IMR-90 (cell line): ENCODE data around the gene STARD4. TPM values are rescaled to one million over a fixed set of nuclear protein-coding genes. Genes with fewer than 3 reads are reported as not detected.

Source experiments
- ATAC-seq: fragments of 200-7000 bp; cut with Tn5 transposase; 2 replicates; pipeline ENCODE4 v1.9.1; 2020; ENCODE audit warnings: low read depth, mild to moderate bottlenecking, moderate library complexity
- BruUV-seq: library from RNA; stranded (reverse); fragments of 400-500 nt; replicated peaks from 2 replicates; lab custom pipeline; 2021; lab: Mats Ljungman, UMichigan
- CTCF ChIA-PET: fragments of 300-600 bp; formaldehyde crosslinking; extraction: SDS; loops from one replicate; lab custom pipeline; 2021; ENCODE audit warnings: antibody characterized with exemption; lab: Yijun Ruan, JAX
- POLR2A ChIA-PET: fragments of 300-600 bp; sonication (Branson Sonifier 250); formaldehyde crosslinking; loops from one replicate; lab custom pipeline; 2022; ENCODE audit warnings: antibody characterized with exemption; ENCODE audit not compliant: unreplicated experiment; lab: Charles Lee
- DNase-seq: peaks from one replicate; pipeline ENCODE4 v3.0.0; 2013
- H2AFZ ChIP-seq: replicated peaks from 2 replicates; pipeline ENCODE3; 2013; ENCODE audit warnings: low read length, mild to moderate bottlenecking; ENCODE audit not compliant: poor library complexity
- H2AK5ac ChIP-seq: 2 replicates; pipeline ENCODE4 v1.6.1; 2013; ENCODE audit warnings: low read depth, low read length, inconsistent platforms
- H2AK9ac ChIP-seq: replicated peaks from 2 replicates; pipeline ENCODE3; 2013; ENCODE audit warnings: mild to moderate bottlenecking, low read depth, low read length, moderate library complexity; ENCODE audit not compliant: poor library complexity
- H2BK120ac ChIP-seq: 2 replicates; pipeline ENCODE4 v1.6.1; 2013; ENCODE audit warnings: low read depth, low read length, inconsistent platforms
- H2BK15ac ChIP-seq: 3 replicates; pipeline ENCODE4 v1.6.1; 2013; ENCODE audit warnings: low read depth, low read length, inconsistent platforms
- H2BK20ac ChIP-seq: 2 replicates; pipeline ENCODE4 v1.6.1; 2013; ENCODE audit warnings: low read depth, mild to moderate bottlenecking, inconsistent platforms, low read length, moderate library complexity
- H2BK5ac ChIP-seq: 2 replicates; pipeline ENCODE4 v1.6.1; 2013; ENCODE audit warnings: mild to moderate bottlenecking, low read depth, low read length, inconsistent platforms; ENCODE audit not compliant: poor library complexity, severe bottlenecking
- H3K14ac ChIP-seq: replicated peaks from 2 replicates; pipeline ENCODE4 v1.6.1; 2013; ENCODE audit warnings: low read depth, low read length, inconsistent platforms
- H3K18ac ChIP-seq: 2 replicates; pipeline ENCODE4 v1.6.1; 2013; ENCODE audit warnings: low read depth, low read length, control low read depth
- H3K23ac ChIP-seq: 2 replicates; pipeline ENCODE4 v1.6.1; 2013; ENCODE audit warnings: low read depth, low read length, inconsistent platforms
- H3K27ac ChIP-seq: 2 replicates; pipeline ENCODE4 v1.5.1; 2013; ENCODE audit warnings: mild to moderate bottlenecking, control low read depth, low read length; ENCODE audit not compliant: insufficient read depth
- H3K27me3 ChIP-seq: 2 replicates; pipeline ENCODE4 v1.6.1; 2013; ENCODE audit warnings: low read length; ENCODE audit not compliant: control insufficient read depth, insufficient read depth
- H3K36me3 ChIP-seq: 2 replicates; pipeline ENCODE4 v1.6.1; 2013; ENCODE audit warnings: low read length, mixed read lengths; ENCODE audit not compliant: control insufficient read depth, insufficient read depth
- H3K4ac ChIP-seq: 2 replicates; pipeline ENCODE4 v1.6.1; 2013; ENCODE audit warnings: low read depth, low read length, inconsistent platforms
- H3K4me1 ChIP-seq: 2 replicates; pipeline ENCODE4 v1.6.1; 2013; ENCODE audit warnings: low read length, mixed read lengths; ENCODE audit not compliant: control insufficient read depth, insufficient read depth
- H3K4me2 ChIP-seq: 2 replicates; pipeline ENCODE4 v1.6.1; 2013; ENCODE audit warnings: low read depth, mild to moderate bottlenecking, control low read depth, low read length, moderate library complexity
- H3K4me3 ChIP-seq: 2 replicates; pipeline ENCODE4 v1.5.1; 2013; ENCODE audit warnings: low read depth, mild to moderate bottlenecking, control low read depth, low read length, moderate library complexity; ENCODE audit not compliant: insufficient read depth
- H3K56ac ChIP-seq: 2 replicates; pipeline ENCODE4 v1.6.1; 2013; ENCODE audit warnings: low read length, inconsistent platforms; ENCODE audit not compliant: insufficient read depth; ENCODE audit errors: extremely low read depth
- H3K79me1 ChIP-seq, 2 experiments: 2 replicates each; pipeline ENCODE4 v1.6.1; 2013; ENCODE audit warnings: low read length in 2 of 2, inconsistent platforms in 1 of 2, low read depth in 1 of 2
- H3K9ac ChIP-seq: 2 replicates; pipeline ENCODE4 v1.6.1; 2013; ENCODE audit warnings: low read depth, low read length, control low read depth
- H3K9me1 ChIP-seq: 2 replicates; pipeline ENCODE4 v1.6.1; 2013; ENCODE audit warnings: low read length, inconsistent platforms; ENCODE audit not compliant: insufficient read depth
- H3K9me3 ChIP-seq: 2 replicates; pipeline ENCODE4 v1.6.1; 2013; ENCODE audit warnings: low read length; ENCODE audit not compliant: control insufficient read depth, insufficient read depth
- H4K20me1 ChIP-seq: 2 replicates; pipeline ENCODE4 v1.6.1; 2013; ENCODE audit warnings: low read length, inconsistent platforms; ENCODE audit not compliant: insufficient read depth
- H4K5ac ChIP-seq: 2 replicates; pipeline ENCODE4 v1.6.1; 2013; ENCODE audit warnings: mild to moderate bottlenecking, low read depth, low read length, control low read depth
- H4K8ac ChIP-seq, 2 experiments: 2 replicates each; pipeline ENCODE4 v1.6.1; 2013; ENCODE audit warnings: low read depth in 2 of 2, low read length in 2 of 2, control low read depth in 1 of 2, inconsistent platforms in 1 of 2
- H4K91ac ChIP-seq: 2 replicates; pipeline ENCODE4 v1.6.1; 2013; ENCODE audit warnings: low read depth, low read length, inconsistent platforms; ENCODE audit not compliant: insufficient read depth
- CEBPB ChIP-seq: IDR thresholded peaks from 2 replicates; pipeline ENCODE4 v1.6.1; 2012; ENCODE audit warnings: low read depth, low read length, improper control_type of control experiment
- FOS ChIP-seq: fragments of 150-350 bp; IDR thresholded peaks from 2 replicates; pipeline ENCODE4 v1.6.1; 2016; ENCODE audit warnings: low read depth, low read length
- MAZ ChIP-seq: IDR thresholded peaks from 2 replicates; pipeline ENCODE4 v1.6.1; 2012; ENCODE audit warnings: low read depth, mild to moderate bottlenecking, low read length, improper control_type of control experiment, moderate library complexity, borderline replicate concordance
- RAD21 ChIP-seq: IDR thresholded peaks from 2 replicates; pipeline ENCODE4 v1.6.1; 2012; ENCODE audit warnings: low read length, improper control_type of control experiment
- RCOR1 ChIP-seq: IDR thresholded peaks from 2 replicates; pipeline ENCODE4 v1.6.1; 2012; ENCODE audit warnings: mild to moderate bottlenecking, low read length, improper control_type of control experiment; ENCODE audit not compliant: insufficient replicate concordance
- RFX5 ChIP-seq: IDR thresholded peaks from 2 replicates; pipeline ENCODE4 v1.8.0; 2012; ENCODE audit warnings: low read depth, mild to moderate bottlenecking, low read length, moderate library complexity
- SMC3 ChIP-seq: fragments of 150-350 bp; IDR thresholded peaks from 2 replicates; pipeline ENCODE4 v1.6.1; 2016; ENCODE audit warnings: low read depth, mild to moderate bottlenecking, antibody characterized with exemption, low read length, moderate library complexity
- WGBS, 2 experiments: methylation state at CpG; one replicate each; pipeline versions ENCODE4 v1.1.5 to v1.1.7; 2013; ENCODE audit warnings: missing lambda C conversion rate in 2 of 2; ENCODE audit not compliant: insufficient read length in 1 of 2; ENCODE audit errors: extremely low coverage in 2 of 2; 5-methylcytosine and 5-hydroxymethylcytosine counted together
- dilution Hi-C: fragments of 300-500 bp; cut with HindIII; formaldehyde crosslinking; loops from one replicate; pipeline ENCODE4 v1.14.3; 2018; ENCODE audit warnings: low sequenced_read_pairs; ENCODE audit not compliant: unreplicated experiment
- in situ Hi-C: fragments of 300-500 bp; cut with MboI; formaldehyde crosslinking; loops from 3 replicates; pipeline ENCODE4 v1.14.3; 2019; ENCODE audit warnings: low sequenced_read_pairs, inconsistent platforms, mixed read lengths
- intact Hi-C: fragments of 100-400 bp; cut with micrococcal nuclease; formaldehyde crosslinking; loops from 2 replicates; pipeline ENCODE4 v1.10.0; 2022
- polyA plus RNA-seq, 3 experiments: library from polyadenylated mRNA; depleted of rRNA; stranded (reverse); fragments of >200 nt; gene quantifications; 2 replicates each; pipeline ENCODE4 v1.2.3, GENCODE V29; 2012; ENCODE audit warnings: low replicate concordance in 1 of 3
- total RNA-seq: library from RNA; depleted of rRNA; stranded (reverse); fragments of >200 nt; gene quantifications from 2 replicates; pipeline ENCODE4 v1.2.3, GENCODE V29; 2012
- TF ChIP-seq, protein P1 (sequence below): conservative IDR thresholded peaks from 2 replicates; pipeline ENCODE4 v1.5.1; 2012; ENCODE audit warnings: mild to moderate bottlenecking, low read depth, low read length, improper control_type of control experiment
- TF ChIP-seq, protein P2 (sequence below): fragments of 150-350 bp; IDR thresholded peaks from 2 replicates; pipeline ENCODE4 v1.6.1; 2016; ENCODE audit warnings: low read depth, mild to moderate bottlenecking, low read length, moderate library complexity, borderline replicate concordance

Gene STARD4
- total and polyA plus RNA-seq, 2 of the 4 experiments (the other 2 are of a cell fraction): 21.5 to 30.3 TPM

DNA sequence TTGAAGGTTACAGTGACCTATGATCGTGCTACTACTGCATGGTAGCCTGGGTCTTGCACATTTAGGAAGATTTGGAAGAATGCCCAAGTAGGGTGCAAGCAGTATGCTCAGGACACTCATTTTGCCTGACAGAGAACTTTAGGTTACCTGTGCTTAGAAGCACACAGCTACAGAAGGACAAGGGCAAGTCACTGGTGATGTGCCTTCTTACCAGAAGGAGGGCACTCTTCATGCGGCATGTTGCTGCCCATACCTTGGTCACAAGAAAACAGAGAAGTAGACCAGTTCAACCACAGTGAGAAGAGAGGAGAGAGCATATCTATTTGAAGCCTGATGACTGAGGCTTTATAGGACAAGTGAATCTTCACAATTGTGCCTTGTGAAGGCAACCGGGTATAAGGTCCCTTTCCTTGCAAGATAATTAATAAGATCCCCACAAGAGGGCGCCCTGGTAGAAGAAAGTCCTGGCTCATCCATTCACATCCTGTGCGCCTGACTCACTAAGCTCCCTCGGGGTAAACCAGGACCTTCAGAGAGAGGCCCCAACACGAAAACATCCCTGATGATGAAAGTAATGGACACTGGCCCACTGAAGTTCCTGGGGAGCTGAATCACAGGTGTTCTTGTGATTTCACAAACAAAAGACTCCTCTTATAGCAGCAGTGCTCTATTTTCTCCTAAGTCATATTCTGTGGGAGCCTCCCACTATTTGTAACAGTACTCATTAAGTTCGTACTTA is 38.1 kb upstream of the STARD4 start:
- no peaks in the 10 kb centered on the region for H3K79me1 ChIP-seq
- ATAC-seq (peak; percentile 96), DNase-seq (peak; percentile 99)
- peak overlapping the region; percentile 47 for H2BK5ac ChIP-seq
- CTCF ChIA-PET: interaction anchor here (0.5 to 1.2 kb wide), 14 partner anchors 131 to 600 kb away, joined by 3 to 6 read pairs (median 3); no protein-coding TSS in a partner anchor
- no peaks in the 10 kb centered on the region for H3K36me3 ChIP-seq
- H2BK120ac ChIP-seq: peak overlapping the region; percentile 80
- H3K27me3 ChIP-seq: no peaks in the 10 kb centered on the region
- H2AFZ ChIP-seq: peak overlapping the region; percentile 74
- H2AK9ac ChIP-seq: peak overlapping the region; percentile 2
- no peak overlapping the region for H3K56ac ChIP-seq
- dilution Hi-C loops: no loop called here
- peak overlapping the region; percentile 11; the same call in 1 of the 2 replicates for H3K4me2 ChIP-seq
- peak overlapping the region; percentile 77 for H3K14ac ChIP-seq
- POLR2A ChIA-PET: no interaction called here
- H3K27ac ChIP-seq: no peak overlapping the region
- peak overlapping the region; percentile 78; the same call in 1 of the 2 replicates for H3K23ac ChIP-seq
- peak overlapping the region; percentile 90 for H2BK20ac ChIP-seq
- peak overlapping the region; percentile 91 for H2AK5ac ChIP-seq
- no peaks in the 10 kb centered on the region for H4K20me1 ChIP-seq
- H3K18ac ChIP-seq: peak overlapping the region; percentile 21
- in situ Hi-C loops: loop anchor here (5.0 kb wide), 1 partner anchor 597 kb away; no protein-coding TSS in a partner anchor
- WGBS, 2 experiments: 40% methylated on average over 2 of the region's 8 CpGs; no CpG with 5 or more reads in 1 of the 2 experiments
- TF ChIP-seq, protein P1, sequence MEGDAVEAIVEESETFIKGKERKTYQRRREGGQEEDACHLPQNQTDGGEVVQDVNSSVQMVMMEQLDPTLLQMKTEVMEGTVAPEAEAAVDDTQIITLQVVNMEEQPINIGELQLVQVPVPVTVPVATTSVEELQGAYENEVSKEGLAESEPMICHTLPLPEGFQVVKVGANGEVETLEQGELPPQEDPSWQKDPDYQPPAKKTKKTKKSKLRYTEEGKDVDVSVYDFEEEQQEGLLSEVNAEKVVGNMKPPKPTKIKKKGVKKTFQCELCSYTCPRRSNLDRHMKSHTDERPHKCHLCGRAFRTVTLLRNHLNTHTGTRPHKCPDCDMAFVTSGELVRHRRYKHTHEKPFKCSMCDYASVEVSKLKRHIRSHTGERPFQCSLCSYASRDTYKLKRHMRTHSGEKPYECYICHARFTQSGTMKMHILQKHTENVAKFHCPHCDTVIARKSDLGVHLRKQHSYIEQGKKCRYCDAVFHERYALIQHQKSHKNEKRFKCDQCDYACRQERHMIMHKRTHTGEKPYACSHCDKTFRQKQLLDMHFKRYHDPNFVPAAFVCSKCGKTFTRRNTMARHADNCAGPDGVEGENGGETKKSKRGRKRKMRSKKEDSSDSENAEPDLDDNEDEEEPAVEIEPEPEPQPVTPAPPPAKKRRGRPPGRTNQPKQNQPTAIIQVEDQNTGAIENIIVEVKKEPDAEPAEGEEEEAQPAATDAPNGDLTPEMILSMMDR: peak; percentile 81
- TF ChIP-seq RFX5: no peak
- TF ChIP-seq CEBPB: peak; percentile 89
- TF ChIP-seq RCOR1: peak; percentile 16
- peak; percentile 91 for TF ChIP-seq RAD21
- TF ChIP-seq, protein P2, sequence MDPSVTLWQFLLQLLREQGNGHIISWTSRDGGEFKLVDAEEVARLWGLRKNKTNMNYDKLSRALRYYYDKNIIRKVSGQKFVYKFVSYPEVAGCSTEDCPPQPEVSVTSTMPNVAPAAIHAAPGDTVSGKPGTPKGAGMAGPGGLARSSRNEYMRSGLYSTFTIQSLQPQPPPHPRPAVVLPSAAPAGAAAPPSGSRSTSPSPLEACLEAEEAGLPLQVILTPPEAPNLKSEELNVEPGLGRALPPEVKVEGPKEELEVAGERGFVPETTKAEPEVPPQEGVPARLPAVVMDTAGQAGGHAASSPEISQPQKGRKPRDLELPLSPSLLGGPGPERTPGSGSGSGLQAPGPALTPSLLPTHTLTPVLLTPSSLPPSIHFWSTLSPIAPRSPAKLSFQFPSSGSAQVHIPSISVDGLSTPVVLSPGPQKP: no peak
- TF ChIP-seq SMC3: peak; percentile 92
- TF ChIP-seq FOS: peak; percentile 74
- no peak; the same call in 1 of the 2 replicates for TF ChIP-seq MAZ
- BruUV-seq: no TSS peak
- peak overlapping the region; percentile 95; the same call in 2 of the 3 replicates for H2BK15ac ChIP-seq
- H3K4me1 ChIP-seq: no peaks in the 10 kb centered on the region; the same call in 1 of the 2 replicates
- H3K9me1 ChIP-seq: peaks cover 2% of the 10 kb centered on the region; the same call in 1 of the 2 replicates
- H4K8ac ChIP-seq: peak overlapping the region in 1 of 2 experiments; percentile 62; a peak in 2 of 4 replicates
- no peaks in the 10 kb centered on the region for H3K9me3 ChIP-seq
- peak overlapping the region; percentile 75 for H4K91ac ChIP-seq
- no peak overlapping the region for H3K9ac ChIP-seq
- intact Hi-C loops: loop anchor here (1.0 to 10.0 kb wide), 6 partner anchors 132 to 597 kb away; partner anchors contain the start of gene NREP
- no peak overlapping the region for H4K5ac ChIP-seq
- no peak overlapping the region for H3K4me3 ChIP-seq
- peak overlapping the region; percentile 79 for H3K4ac ChIP-seq
